Common myeloid progenitor, CD34-positive (primary cell): ENCODE data around the gene ROR2.

Source experiments
- CTCF ChIA-PET: fragments of 350-600 bp; sonication (Branson Sonifier 250); formaldehyde crosslinking; loops from one replicate; lab custom pipeline; 2021; ENCODE audit warnings: antibody characterized with exemption; lab: Charles Lee
- POLR2A ChIA-PET: fragments of 350-600 bp; sonication (Branson Sonifier 250); formaldehyde crosslinking; loops from one replicate; lab custom pipeline; 2021; ENCODE audit warnings: antibody characterized with exemption; lab: Charles Lee
- DNase-seq, 3 donors: peaks; one replicate each; pipeline versions ENCODE4 v3.0.0 to v3.0.0-alpha.2; 2013
- H3K27ac ChIP-seq, 2 experiments: 1 replicate in 1 of 2; 2 replicates in 1 of 2; pipeline ENCODE4 v1.7.0; 2013; ENCODE audit warnings: inconsistent platforms in 2 of 2, low read length in 2 of 2, mild to moderate bottlenecking in 2 of 2, low read depth in 1 of 2, moderate library complexity in 1 of 2; ENCODE audit not compliant: severe bottlenecking in 2 of 2, insufficient read depth in 1 of 2, poor library complexity in 1 of 2
- H3K27me3 ChIP-seq, 5 experiments: replicated peaks in 2 of 5; 1 replicate in 3 of 5; 2 replicates in 2 of 5; pipeline versions ENCODE4 v1.6.1 to v1.7.0; 2013; ENCODE audit warnings: low read length in 4 of 5, mild to moderate bottlenecking in 2 of 5, moderate library complexity in 2 of 5, inconsistent platforms in 1 of 5; ENCODE audit not compliant: insufficient read depth in 5 of 5, control insufficient read depth in 4 of 5
- H3K36me3 ChIP-seq, 4 experiments: 1 replicate in 2 of 4; 2 replicates in 2 of 4; pipeline versions ENCODE4 v1.6.1 to v1.7.0; 2013; ENCODE audit warnings: low read length in 3 of 4, control low read depth in 1 of 4, mild to moderate bottlenecking in 1 of 4; ENCODE audit not compliant: control insufficient read depth in 4 of 4, insufficient read depth in 4 of 4
- H3K4me1 ChIP-seq, 4 experiments: 1 replicate in 3 of 4; 2 replicates in 1 of 4; pipeline versions ENCODE4 v1.6.1 to v1.7.1; 2013; ENCODE audit warnings: low read length in 3 of 4, mild to moderate bottlenecking in 3 of 4, control low read depth in 1 of 4, inconsistent platforms in 1 of 4, moderate library complexity in 1 of 4; ENCODE audit not compliant: control insufficient read depth in 4 of 4, insufficient read depth in 4 of 4; ENCODE audit errors: control extremely low read depth in 1 of 4
- H3K4me3 ChIP-seq, 7 experiments: 1 replicate in 4 of 7; 2 replicates in 3 of 7; pipeline versions ENCODE4 v1.5.1 to v1.7.0; 2013; ENCODE audit warnings: mild to moderate bottlenecking in 7 of 7, low read length in 6 of 7, moderate library complexity in 6 of 7, inconsistent platforms in 2 of 7, low read depth in 2 of 7, control low read depth in 1 of 7; ENCODE audit not compliant: insufficient read depth in 4 of 7, control insufficient read depth in 1 of 7; ENCODE audit errors: extremely low read depth in 1 of 7
- H3K9me3 ChIP-seq, 5 experiments: 1 replicate in 4 of 5; 2 replicates in 1 of 5; pipeline versions ENCODE4 v1.6.1 to v1.7.1; 2013; ENCODE audit warnings: low read length in 4 of 5, mild to moderate bottlenecking in 2 of 5, inconsistent platforms in 1 of 5, low read depth in 1 of 5, moderate library complexity in 1 of 5; ENCODE audit not compliant: control insufficient read depth in 4 of 5, insufficient read depth in 2 of 5; ENCODE audit errors: control extremely low read depth in 1 of 5
- WGBS: methylation state at CpG from one replicate; pipeline ENCODE4 v1.1.5; 2013; ENCODE audit not compliant: insufficient coverage; 5-methylcytosine and 5-hydroxymethylcytosine counted together

ROR2 gene

GRCh38 chr9:91810286-91810905, 139.6 kb downstream of the ROR2 start:
- Histone ChIP-seq H3K4me3 (no peak overlapping the region), H3K4me1 (no peaks in the 10 kb centered on the region), H3K27me3 (no peaks in the 10 kb centered on the region), H3K36me3 (no peaks in the 10 kb centered on the region), H3K9me3 (no peaks in the 10 kb centered on the region), H3K27ac (no peak overlapping the region)
- WGBS = 97% methylated on average over 26 of the region's 26 CpGs
- POLR2A ChIA-PET = no interaction called here
- CTCF ChIA-PET = no interaction called here
- no peak for DNase-seq

- H3K36me3 ChIP-seq = no peaks in the 10 kb centered on the region
- H3K27me3 ChIP-seq = no peaks in the 10 kb centered on the region
- ChIA-PET CTCF (no interaction called here), POLR2A (no interaction called here)
- WGBS = 98% methylated on average over 24 of the region's 24 CpGs
- H3K4me3 ChIP-seq = no peak overlapping the region
- DNase-seq = no peak
- no peak overlapping the region for H3K27ac ChIP-seq
- no peaks in the 10 kb centered on the region for H3K4me1 ChIP-seq
- no peaks in the 10 kb centered on the region for H3K9me3 ChIP-seq
Observed at GRCh38 chr9:91809581-91810285, 140.3 kb downstream of the ROR2 start.

GRCh38 chr9:91807643-91808246, 142.3 kb downstream of the ROR2 start:
- no peak overlapping the region for H3K27ac ChIP-seq
- ChIA-PET CTCF (no interaction called here), POLR2A (no interaction called here)
- no peaks in the 10 kb centered on the region for H3K4me1 ChIP-seq
- 100% methylated on average over 4 of the region's 8 CpGs for WGBS
- no peaks in the 10 kb centered on the region for H3K9me3 ChIP-seq
- H3K4me3 ChIP-seq = no peak overlapping the region
- H3K36me3 ChIP-seq = no peaks in the 10 kb centered on the region
- no peaks in the 10 kb centered on the region for H3K27me3 ChIP-seq
- no peak for DNase-seq

GRCh38 chr9:91805031-91805430, 145.0 kb downstream of the ROR2 start:
- 92% methylated on average over 5 of the region's 5 CpGs for WGBS
- no peak for DNase-seq
- ChIA-PET CTCF (no interaction called here), POLR2A (no interaction called here)
- H3K27me3 ChIP-seq = no peaks in the 10 kb centered on the region
- H3K4me1 ChIP-seq = no peaks in the 10 kb centered on the region
- no peak overlapping the region for H3K4me3 ChIP-seq
- no peak overlapping the region for H3K27ac ChIP-seq
- no peaks in the 10 kb centered on the region for H3K36me3 ChIP-seq
- H3K9me3 ChIP-seq = no peaks in the 10 kb centered on the region

GRCh38 chr9:91803970-91804752, 145.9 kb downstream of the ROR2 start:
- Histone ChIP-seq H3K27me3 (no peaks in the 10 kb centered on the region), H3K27ac (no peak overlapping the region), H3K4me1 (no peaks in the 10 kb centered on the region), H3K9me3 (no peaks in the 10 kb centered on the region), H3K36me3 (no peaks in the 10 kb centered on the region), H3K4me3 (no peak overlapping the region)
- no peak for DNase-seq
- CTCF ChIA-PET = no interaction called here
- 99% methylated on average over 12 of the region's 13 CpGs for WGBS
- POLR2A ChIA-PET = no interaction called here

GRCh38 chr9:91803151-91803940, 146.7 kb downstream of the ROR2 start:
- no peaks in the 10 kb centered on the region for H3K9me3 ChIP-seq
- H3K27ac ChIP-seq = no peak overlapping the region
- 93% methylated on average over 7 of the region's 8 CpGs for WGBS
- no peak for DNase-seq
- POLR2A ChIA-PET = no interaction called here
- CTCF ChIA-PET = no interaction called here
- H3K36me3 ChIP-seq = no peaks in the 10 kb centered on the region
- no peak overlapping the region for H3K4me3 ChIP-seq
- no peaks in the 10 kb centered on the region for H3K4me1 ChIP-seq
- no peaks in the 10 kb centered on the region for H3K27me3 ChIP-seq
